Adrenal gland (tissue), 5 donors: ENCODE data around the gene TCERG1L.

Source experiments
- POLR2A ChIP-seq, 2 donors: fragments of 450-650 bp; IDR thresholded peaks; one replicate each; pipeline ENCODE4 v1.6.1; 2017; ENCODE audit warnings: antibody characterized with exemption in 2 of 2, mild to moderate bottlenecking in 2 of 2, moderate library complexity in 1 of 2
- TF ChIP-seq, protein P1 (sequence below), 6 experiments: fragments of 450-650 bp in 4 of 6; fragments of 200-600 bp in 2 of 6; sonication (generic) in 1 of 6; IDR thresholded peaks; 1 replicate in 5 of 6; 2 replicates in 1 of 6; pipeline versions ENCODE4 v1.5.1 to v1.8.0; 2016 to 2021; ENCODE audit warnings: antibody characterized with exemption in 6 of 6, mild to moderate bottlenecking in 2 of 6, moderate library complexity in 1 of 6
- donor health status: DM: no; HTN: no; CAD: no.

DNA sequence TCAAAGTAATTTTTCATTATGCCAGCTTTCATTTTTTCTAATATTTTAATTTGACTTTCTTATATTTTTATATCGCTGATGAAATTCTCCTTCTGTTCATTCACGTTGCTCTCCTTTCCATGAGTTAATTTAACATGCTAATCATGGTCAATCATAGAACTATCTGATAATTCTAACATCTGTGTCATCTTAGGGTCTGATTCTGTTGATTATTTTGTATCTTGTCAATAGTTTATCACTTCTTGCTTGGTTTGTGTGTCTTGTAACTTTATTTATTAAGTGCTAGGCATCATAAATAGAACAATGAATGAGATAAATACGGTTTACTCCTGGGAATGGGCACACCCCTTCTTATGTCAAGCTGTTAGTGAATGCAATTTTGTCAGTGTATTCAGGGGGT is 11.0 kb downstream of the TCERG1L start:
- no peak for TF ChIP-seq POLR2A (IDR thresholded peaks at IDR 0.05)
- TF ChIP-seq, protein P1, sequence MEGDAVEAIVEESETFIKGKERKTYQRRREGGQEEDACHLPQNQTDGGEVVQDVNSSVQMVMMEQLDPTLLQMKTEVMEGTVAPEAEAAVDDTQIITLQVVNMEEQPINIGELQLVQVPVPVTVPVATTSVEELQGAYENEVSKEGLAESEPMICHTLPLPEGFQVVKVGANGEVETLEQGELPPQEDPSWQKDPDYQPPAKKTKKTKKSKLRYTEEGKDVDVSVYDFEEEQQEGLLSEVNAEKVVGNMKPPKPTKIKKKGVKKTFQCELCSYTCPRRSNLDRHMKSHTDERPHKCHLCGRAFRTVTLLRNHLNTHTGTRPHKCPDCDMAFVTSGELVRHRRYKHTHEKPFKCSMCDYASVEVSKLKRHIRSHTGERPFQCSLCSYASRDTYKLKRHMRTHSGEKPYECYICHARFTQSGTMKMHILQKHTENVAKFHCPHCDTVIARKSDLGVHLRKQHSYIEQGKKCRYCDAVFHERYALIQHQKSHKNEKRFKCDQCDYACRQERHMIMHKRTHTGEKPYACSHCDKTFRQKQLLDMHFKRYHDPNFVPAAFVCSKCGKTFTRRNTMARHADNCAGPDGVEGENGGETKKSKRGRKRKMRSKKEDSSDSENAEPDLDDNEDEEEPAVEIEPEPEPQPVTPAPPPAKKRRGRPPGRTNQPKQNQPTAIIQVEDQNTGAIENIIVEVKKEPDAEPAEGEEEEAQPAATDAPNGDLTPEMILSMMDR (IDR thresholded peaks at IDR 0.05): no peak
